WERI-Rb-1 (cell line): Measurements from ENCODE around the gene CCL4.

Source experiments
- DNase-seq: peaks from one replicate; pipeline ENCODE4 v3.0.0-alpha.2; 2020
- H3K27ac ChIP-seq: fragments of 250-450 bp; sonication (Bioruptor Pico); 2 replicates; pipeline ENCODE4 v1.5.1; 2020; ENCODE audit warnings: mild to moderate bottlenecking, moderate library complexity
- H3K27me3 ChIP-seq: fragments of 250-450 bp; sonication (Bioruptor Pico); 2 replicates; pipeline ENCODE4 v1.5.1; 2021; ENCODE audit warnings: mild to moderate bottlenecking, low read depth, moderate library complexity; ENCODE audit not compliant: insufficient read depth, severe bottlenecking
- H3K36me3 ChIP-seq: fragments of 250-450 bp; sonication (Bioruptor Pico); 2 replicates; pipeline ENCODE4 v1.5.1; 2020; ENCODE audit warnings: mild to moderate bottlenecking, moderate library complexity
- H3K4me3 ChIP-seq: 2 replicates; pipeline ENCODE4 v1.5.1; 2011; ENCODE audit warnings: low read depth, mild to moderate bottlenecking, control low read depth, low read length
- H3K9me3 ChIP-seq: fragments of 250-450 bp; sonication (Bioruptor Pico); 2 replicates; pipeline ENCODE4 v1.5.1; 2021; ENCODE audit warnings: mild to moderate bottlenecking, moderate library complexity; ENCODE audit not compliant: severe bottlenecking
- TF ChIP-seq, protein P1 (sequence below): IDR thresholded peaks from 2 replicates; pipeline ENCODE4 v1.5.1; 2011; ENCODE audit warnings: low read depth, mild to moderate bottlenecking, control low read depth, inconsistent platforms, low read length

The CCL4 gene

DNA sequence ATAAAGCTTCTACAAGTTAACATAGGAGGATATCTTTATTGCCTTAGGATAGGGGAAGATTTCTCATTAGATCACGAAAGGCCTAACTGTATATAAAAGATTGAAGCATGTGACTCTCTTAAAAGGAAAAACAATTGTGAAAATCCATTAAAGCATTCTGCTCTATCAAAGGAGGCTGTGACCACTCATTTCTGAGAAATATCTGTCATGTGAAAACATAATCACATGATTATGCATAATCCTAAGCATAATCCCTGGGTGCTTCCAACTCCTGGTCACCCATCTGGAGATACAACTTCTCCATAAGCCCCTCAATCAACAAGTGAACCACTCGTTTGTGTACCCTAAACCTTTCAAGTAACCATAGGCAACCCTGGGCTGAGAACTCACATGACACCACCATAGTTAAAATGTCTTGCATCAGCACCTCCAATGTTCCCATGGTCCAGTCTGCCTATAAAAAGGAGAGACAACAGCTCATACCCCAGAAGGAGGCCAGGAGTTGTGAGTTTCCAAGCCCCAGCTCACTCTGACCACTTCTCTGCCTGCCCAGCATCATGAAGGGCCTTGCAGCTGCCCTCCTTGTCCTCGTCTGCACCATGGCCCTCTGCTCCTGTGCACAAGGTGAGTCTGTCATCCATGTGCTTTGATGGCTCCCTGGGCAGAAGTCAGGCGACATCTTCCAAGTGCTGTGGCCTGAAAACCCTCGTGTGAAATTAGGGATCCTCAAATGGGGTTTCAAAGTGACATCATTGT is 39.7 kb upstream of the CCL4 start, which contains the start of gene CCL18:
Gene CCL18 (plus strand): TSS at position 487 of the 756 bp plus-strand sequence. CDS start 71 bp downstream, at position 558.
- DNase-seq: no peak
- Histone ChIP-seq H3K4me3 (no peak within 1 kb of the TSS), H3K27me3 (no peaks in the 10 kb centered on the region), H3K9me3 (no peaks in the 10 kb centered on the region), H3K36me3 (no peaks in the 10 kb centered on the region), H3K27ac (no peak within 1 kb of the TSS)
- TF ChIP-seq, protein P1, sequence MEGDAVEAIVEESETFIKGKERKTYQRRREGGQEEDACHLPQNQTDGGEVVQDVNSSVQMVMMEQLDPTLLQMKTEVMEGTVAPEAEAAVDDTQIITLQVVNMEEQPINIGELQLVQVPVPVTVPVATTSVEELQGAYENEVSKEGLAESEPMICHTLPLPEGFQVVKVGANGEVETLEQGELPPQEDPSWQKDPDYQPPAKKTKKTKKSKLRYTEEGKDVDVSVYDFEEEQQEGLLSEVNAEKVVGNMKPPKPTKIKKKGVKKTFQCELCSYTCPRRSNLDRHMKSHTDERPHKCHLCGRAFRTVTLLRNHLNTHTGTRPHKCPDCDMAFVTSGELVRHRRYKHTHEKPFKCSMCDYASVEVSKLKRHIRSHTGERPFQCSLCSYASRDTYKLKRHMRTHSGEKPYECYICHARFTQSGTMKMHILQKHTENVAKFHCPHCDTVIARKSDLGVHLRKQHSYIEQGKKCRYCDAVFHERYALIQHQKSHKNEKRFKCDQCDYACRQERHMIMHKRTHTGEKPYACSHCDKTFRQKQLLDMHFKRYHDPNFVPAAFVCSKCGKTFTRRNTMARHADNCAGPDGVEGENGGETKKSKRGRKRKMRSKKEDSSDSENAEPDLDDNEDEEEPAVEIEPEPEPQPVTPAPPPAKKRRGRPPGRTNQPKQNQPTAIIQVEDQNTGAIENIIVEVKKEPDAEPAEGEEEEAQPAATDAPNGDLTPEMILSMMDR: no peak

GRCh38 chr17:36066365-36066985 is 37.2 kb upstream of the CCL4 start:
- Histone ChIP-seq H3K4me3 (no peak overlapping the region), H3K27ac (no peak overlapping the region), H3K9me3 (no peaks in the 10 kb centered on the region), H3K36me3 (no peaks in the 10 kb centered on the region), H3K27me3 (no peaks in the 10 kb centered on the region)
- DNase-seq: no peak
- TF ChIP-seq, protein P1: no peak

- TF ChIP-seq, protein P1: no peak
- DNase-seq: no peak
- H3K4me3 ChIP-seq: no peak overlapping the region
- no peak overlapping the region for H3K27ac ChIP-seq
- H3K36me3 ChIP-seq: no peaks in the 10 kb centered on the region
- no peaks in the 10 kb centered on the region for H3K9me3 ChIP-seq
- H3K27me3 ChIP-seq: no peaks in the 10 kb centered on the region
Measured at GRCh38 chr17:36068524-36068923, 35.1 kb upstream of the CCL4 start.

DNA sequence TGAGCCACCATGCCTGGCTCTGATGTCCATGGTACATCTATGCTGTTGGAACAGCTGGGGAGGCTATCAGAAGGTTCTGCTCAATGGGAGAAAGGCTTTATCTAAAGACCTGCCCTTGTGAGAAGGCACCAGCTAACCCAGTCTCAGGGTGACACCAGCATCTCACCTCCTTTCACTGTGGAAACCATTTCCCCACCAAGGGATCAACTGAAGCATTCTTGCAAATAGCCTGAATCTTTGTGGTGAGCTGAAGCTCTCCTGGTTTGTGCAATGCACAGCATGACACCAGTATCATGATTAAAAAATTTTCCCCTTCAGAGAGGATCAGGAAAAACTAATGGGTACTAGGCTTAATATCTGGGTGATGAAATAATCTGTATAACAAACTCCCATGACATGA is 34.5 kb upstream of the CCL4 start:
- H3K36me3 ChIP-seq: no peaks in the 10 kb centered on the region
- H3K27me3 ChIP-seq: no peaks in the 10 kb centered on the region
- TF ChIP-seq, protein P1: no peak
- H3K27ac ChIP-seq: no peak overlapping the region
- no peak for DNase-seq
- H3K4me3 ChIP-seq: no peak overlapping the region
- no peaks in the 10 kb centered on the region for H3K9me3 ChIP-seq

DNA sequence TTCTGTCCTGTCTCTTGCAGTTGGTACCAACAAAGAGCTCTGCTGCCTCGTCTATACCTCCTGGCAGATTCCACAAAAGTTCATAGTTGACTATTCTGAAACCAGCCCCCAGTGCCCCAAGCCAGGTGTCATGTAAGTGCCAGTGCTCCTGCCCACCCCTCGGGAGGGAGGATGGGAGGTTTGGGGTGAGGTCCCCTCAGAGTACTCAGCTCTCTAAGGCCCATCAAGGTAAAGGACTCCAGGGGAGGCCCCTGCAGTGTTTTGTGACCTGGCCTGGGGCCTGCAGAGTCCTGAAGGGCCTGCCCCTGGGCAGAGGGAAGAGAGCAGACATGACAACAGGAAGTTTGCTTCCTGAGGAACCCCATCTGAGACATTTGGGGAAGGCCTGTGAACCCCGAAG is 33.2 kb upstream of the CCL4 start:
- H3K36me3 ChIP-seq: no peaks in the 10 kb centered on the region
- no peak overlapping the region for H3K4me3 ChIP-seq
- DNase-seq: no peak
- H3K27me3 ChIP-seq: no peaks in the 10 kb centered on the region
- H3K27ac ChIP-seq: no peak overlapping the region
- TF ChIP-seq, protein P1: no peak
- no peaks in the 10 kb centered on the region for H3K9me3 ChIP-seq
